Stromal cell of bone marrow (primary cell): ENCODE results near the gene SULT2B1.
"Not testable (repeated sequence)": the region's sequence is repeated elsewhere in the genome, so short reads cannot be mapped to it uniquely, and the experiment has no call there.

ENCODE experiments used
- DNase-seq: peaks from one replicate; pipeline ENCODE4 v3.0.0-alpha.2; 2012; ENCODE audit warnings: low read depth

SULT2B1 gene

GRCh38 chr19:48558018-48558684 is 6.2 kb downstream of the SULT2B1 start:
- DNase-seq = peak; percentile 44

GRCh38 chr19:48560095-48560530 is 8.1 kb downstream of the SULT2B1 start:
- no peak for DNase-seq

GRCh38 chr19:48561412-48561811 is 9.4 kb downstream of the SULT2B1 start:
- DNase-seq = no peak

- no peak for DNase-seq
Observed at GRCh38 chr19:48565090-48565489, 13.1 kb downstream of the SULT2B1 start.

- peak; percentile 87 for DNase-seq
Observed at GRCh38 chr19:48568345-48568886, 16.4 kb downstream of the SULT2B1 start.

GRCh38 chr19:48569814-48570213 is 17.8 kb downstream of the SULT2B1 start:
- DNase-seq = no peak

GRCh38 chr19:48571378-48572162 is 19.6 kb downstream of the SULT2B1 start:
- DNase-seq = no peak

GRCh38 chr19:48573163-48573505 is 21.2 kb downstream of the SULT2B1 start:
- no peak for DNase-seq

- no peak for DNase-seq
Observed at GRCh38 chr19:48575931-48576622, 24.1 kb downstream of the SULT2B1 start.

- not testable (repeated sequence) for DNase-seq
Observed at GRCh38 chr19:48577908-48578307, 25.9 kb downstream of the SULT2B1 start.

- DNase-seq = no peak
Observed at GRCh38 chr19:48578891-48579290, 26.9 kb downstream of the SULT2B1 start.

- DNase-seq = no peak
Observed at GRCh38 chr19:48582168-48582567, 30.2 kb downstream of the SULT2B1 start.

- DNase-seq = no peak
Observed at GRCh38 chr19:48587387-48587786, 35.4 kb downstream of the SULT2B1 start.

- peak; percentile 66 for DNase-seq
Observed at GRCh38 chr19:48588670-48589401, 36.9 kb downstream of the SULT2B1 start.

GRCh38 chr19:48591021-48591420 is 39.0 kb downstream of the SULT2B1 start:
- DNase-seq = no peak

GRCh38 chr19:48595171-48595570 is 43.2 kb downstream of the SULT2B1 start:
- DNase-seq = no peak

GRCh38 chr19:48595833-48596232 is 43.9 kb downstream of the SULT2B1 start:
- DNase-seq = no peak

GRCh38 chr19:48596237-48596636 is 44.3 kb downstream of the SULT2B1 start:
- DNase-seq = no peak

GRCh38 chr19:48596679-48597465 is 44.9 kb downstream of the SULT2B1 start:
- no peak for DNase-seq

GRCh38 chr19:48598996-48599700 is 47.2 kb downstream of the SULT2B1 start:
- DNase-seq = no peak
